ENCODE data around the gene TIAM2.
A peak's percentile ranks its signal among the peaks of the same experiment; 100 is the strongest.

Gene TIAM2

GRCh38 chr6:155273431-155273830 lies 278.3 kb downstream of the TIAM2 start:
- Mint-ChIP-seq H3K27ac (peak overlapping the region; percentile 50), H3K9me3 (no peaks in the 10 kb centered on the region), H3K36me3 (ENCODE audit: low read depth) (peaks cover 68% of the 10 kb centered on the region), H3K27me3 (no peaks in the 10 kb centered on the region), H3K4me3 (no peak overlapping the region), H3K4me1 (ENCODE audit: low read depth) (peaks cover 22% of the 10 kb centered on the region)
- no peak for DNase-seq

- Mint-ChIP-seq H3K4me1 (ENCODE audit: low read depth) (peaks cover 26% of the 10 kb centered on the region), H3K27me3 (no peaks in the 10 kb centered on the region), H3K36me3 (ENCODE audit: low read depth) (peaks cover 73% of the 10 kb centered on the region), H3K9me3 (no peaks in the 10 kb centered on the region), H3K4me3 (no peak overlapping the region), H3K27ac (no peak overlapping the region)
- no peak for DNase-seq
These were observed 279.0 kb downstream of the TIAM2 start for GRCh38 chr6:155274106-155274505.

- Mint-ChIP-seq H3K9me3 (no peaks in the 10 kb centered on the region), H3K27ac (no peak overlapping the region), H3K27me3 (no peaks in the 10 kb centered on the region), H3K4me1 (ENCODE audit: low read depth) (peaks cover 26% of the 10 kb centered on the region), H3K36me3 (ENCODE audit: low read depth) (peaks cover 73% of the 10 kb centered on the region), H3K4me3 (no peak overlapping the region)
- DNase-seq, result no peak
These were observed 279.4 kb downstream of the TIAM2 start for GRCh38 chr6:155274533-155274932.

GRCh38 chr6:155275808-155276480 lies 280.8 kb downstream of the TIAM2 start:
- DNase-seq, result no peak
- Mint-ChIP-seq H3K9me3 (no peaks in the 10 kb centered on the region), H3K27me3 (no peaks in the 10 kb centered on the region), H3K36me3 (ENCODE audit: low read depth) (peaks cover 72% of the 10 kb centered on the region), H3K27ac (no peak overlapping the region), H3K4me1 (ENCODE audit: low read depth) (peaks cover 21% of the 10 kb centered on the region), H3K4me3 (no peak overlapping the region)

- no peak for DNase-seq
- Mint-ChIP-seq H3K4me3 (no peak overlapping the region), H3K9me3 (no peaks in the 10 kb centered on the region), H3K27ac (peak overlapping the region; percentile 55), H3K4me1 (ENCODE audit: low read depth) (peaks cover 21% of the 10 kb centered on the region), H3K36me3 (ENCODE audit: low read depth) (peaks cover 77% of the 10 kb centered on the region), H3K27me3 (no peaks in the 10 kb centered on the region)
These were observed 281.5 kb downstream of the TIAM2 start for GRCh38 chr6:155276638-155277037.

- Mint-ChIP-seq H3K27me3 (no peaks in the 10 kb centered on the region), H3K4me1 (ENCODE audit: low read depth) (peaks cover 17% of the 10 kb centered on the region), H3K36me3 (ENCODE audit: low read depth) (peaks cover 80% of the 10 kb centered on the region), H3K9me3 (no peaks in the 10 kb centered on the region), H3K27ac (peak overlapping the region; percentile 3), H3K4me3 (no peak overlapping the region)
- no peak for DNase-seq
These were observed 283.4 kb downstream of the TIAM2 start for GRCh38 chr6:155278319-155279049.

GRCh38 chr6:155284775-155285174 lies 289.7 kb downstream of the TIAM2 start:
- H3K4me3 Mint-ChIP-seq, result no peak overlapping the region
- H3K9me3 Mint-ChIP-seq, result no peaks in the 10 kb centered on the region
- H3K27me3 Mint-ChIP-seq, result no peaks in the 10 kb centered on the region
- no peak overlapping the region for H3K27ac Mint-ChIP-seq
- H3K4me1 Mint-ChIP-seq (ENCODE audit: low read depth), result peaks cover 11% of the 10 kb centered on the region
- no peak for DNase-seq
- peaks cover 83% of the 10 kb centered on the region for H3K36me3 Mint-ChIP-seq (ENCODE audit: low read depth)

GRCh38 chr6:155287762-155288161 lies 292.6 kb downstream of the TIAM2 start:
- Mint-ChIP-seq H3K27ac (no peak overlapping the region), H3K4me1 (ENCODE audit: low read depth) (peaks cover 15% of the 10 kb centered on the region), H3K27me3 (no peaks in the 10 kb centered on the region), H3K9me3 (no peaks in the 10 kb centered on the region), H3K36me3 (ENCODE audit: low read depth) (peaks cover 82% of the 10 kb centered on the region), H3K4me3 (no peak overlapping the region)
- DNase-seq, result no peak

- Mint-ChIP-seq H3K4me3 (no peak overlapping the region), H3K9me3 (no peaks in the 10 kb centered on the region), H3K36me3 (ENCODE audit: low read depth) (peaks cover 81% of the 10 kb centered on the region), H3K27me3 (no peaks in the 10 kb centered on the region), H3K27ac (no peak overlapping the region), H3K4me1 (ENCODE audit: low read depth) (peaks cover 7% of the 10 kb centered on the region)
- no peak for DNase-seq
These were observed 295.4 kb downstream of the TIAM2 start for GRCh38 chr6:155290491-155290890.

GRCh38 chr6:155291291-155291690 lies 296.2 kb downstream of the TIAM2 start:
- H3K9me3 Mint-ChIP-seq, result no peaks in the 10 kb centered on the region
- H3K27ac Mint-ChIP-seq, result no peak overlapping the region
- peaks cover 84% of the 10 kb centered on the region for H3K36me3 Mint-ChIP-seq (ENCODE audit: low read depth)
- no peak overlapping the region for H3K4me3 Mint-ChIP-seq
- no peak for DNase-seq
- H3K4me1 Mint-ChIP-seq (ENCODE audit: low read depth), result peaks cover 7% of the 10 kb centered on the region
- no peaks in the 10 kb centered on the region for H3K27me3 Mint-ChIP-seq

GRCh38 chr6:155292711-155293110 lies 297.6 kb downstream of the TIAM2 start:
- H3K9me3 Mint-ChIP-seq, result no peaks in the 10 kb centered on the region
- H3K36me3 Mint-ChIP-seq (ENCODE audit: low read depth), result peaks cover 90% of the 10 kb centered on the region
- H3K4me3 Mint-ChIP-seq, result no peak overlapping the region
- peaks cover 12% of the 10 kb centered on the region for H3K4me1 Mint-ChIP-seq (ENCODE audit: low read depth)
- H3K27me3 Mint-ChIP-seq, result no peaks in the 10 kb centered on the region
- no peak for DNase-seq
- H3K27ac Mint-ChIP-seq, result no peak overlapping the region

- H3K9me3 Mint-ChIP-seq, result no peaks in the 10 kb centered on the region
- no peaks in the 10 kb centered on the region for H3K27me3 Mint-ChIP-seq
- peak overlapping the region; percentile 0 for H3K27ac Mint-ChIP-seq
- H3K36me3 Mint-ChIP-seq (ENCODE audit: low read depth), result peaks cover 85% of the 10 kb centered on the region
- H3K4me3 Mint-ChIP-seq, result no peak overlapping the region
- no peak for DNase-seq
- H3K4me1 Mint-ChIP-seq (ENCODE audit: low read depth), result peaks cover 13% of the 10 kb centered on the region
These were observed 302.6 kb downstream of the TIAM2 start for GRCh38 chr6:155297669-155298068.

- Mint-ChIP-seq H3K4me1 (ENCODE audit: low read depth) (peaks cover 21% of the 10 kb centered on the region), H3K36me3 (ENCODE audit: low read depth) (peaks cover 79% of the 10 kb centered on the region), H3K9me3 (no peaks in the 10 kb centered on the region)
These were observed 306.8 kb downstream of the TIAM2 start for GRCh38 chr6:155301867-155302266.

GRCh38 chr6:155303361-155303870 lies 308.3 kb downstream of the TIAM2 start:
- peaks cover 80% of the 10 kb centered on the region for H3K36me3 Mint-ChIP-seq (ENCODE audit: low read depth)
- peaks cover 24% of the 10 kb centered on the region for H3K4me1 Mint-ChIP-seq (ENCODE audit: low read depth)
- no peak for DNase-seq
- H3K4me3 Mint-ChIP-seq, result no peak overlapping the region
- no peaks in the 10 kb centered on the region for H3K9me3 Mint-ChIP-seq
- no peaks in the 10 kb centered on the region for H3K27me3 Mint-ChIP-seq
- no peak overlapping the region for H3K27ac Mint-ChIP-seq

More at GRCh38 chr6:155301867-155302266, 306.8 kb downstream of the TIAM2 start:
- DNase-seq, result no peak
- H3K27ac Mint-ChIP-seq, result no peak overlapping the region
- H3K4me3 Mint-ChIP-seq, result no peak overlapping the region
- no peaks in the 10 kb centered on the region for H3K27me3 Mint-ChIP-seq

GRCh38 chr6:155306958-155307357 lies 311.8 kb downstream of the TIAM2 start:
- Mint-ChIP-seq H3K36me3 (ENCODE audit: low read depth) (peaks cover 79% of the 10 kb centered on the region), H3K9me3 (no peaks in the 10 kb centered on the region), H3K27ac (no peak overlapping the region), H3K4me3 (no peak overlapping the region), H3K4me1 (ENCODE audit: low read depth) (peaks cover 39% of the 10 kb centered on the region), H3K27me3 (no peaks in the 10 kb centered on the region)
- DNase-seq, result no peak
